CD4-positive, alpha-beta T cell treated with Interleukin-1 beta for 1 hour (primary cell): Measurements from ENCODE around the gene SOBP.

Experiments
- DNase-seq, 2 donors: peaks; one replicate each; pipeline ENCODE4 v3.0.0-alpha.2; 2020 to 2022

Gene SOBP

DNA sequence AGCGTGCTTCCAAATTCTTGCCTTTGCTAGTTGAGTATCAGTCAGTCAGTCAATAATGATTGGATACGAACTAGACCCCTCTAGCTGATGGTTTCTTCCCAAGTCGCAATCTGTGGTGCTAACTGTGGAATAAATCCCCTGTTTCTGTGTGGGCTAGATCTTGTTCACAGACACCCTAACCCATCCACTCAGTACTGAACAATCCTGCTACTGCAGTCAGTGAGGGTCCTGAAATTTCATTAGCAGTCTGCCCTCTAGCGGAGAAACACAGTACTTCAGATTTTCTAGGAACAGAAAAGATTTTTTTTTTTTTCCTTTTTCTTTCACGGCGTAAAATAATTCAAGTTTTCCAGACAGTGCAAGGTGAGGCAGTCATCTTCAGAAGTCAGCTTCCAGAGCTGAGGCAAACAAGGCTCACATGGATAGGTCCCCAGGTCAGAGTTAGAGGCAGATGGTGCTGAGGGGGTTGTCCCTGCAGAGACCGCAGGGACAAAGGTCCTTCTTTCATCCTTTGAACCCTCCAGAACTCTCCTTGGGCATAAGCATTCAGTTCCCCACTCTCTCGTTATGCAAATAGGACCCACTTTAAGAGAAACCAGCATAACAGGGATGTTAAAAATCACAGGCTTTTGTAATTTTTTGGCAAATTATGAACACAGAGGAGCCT is 214.6 kb downstream of the SOBP start:
- peak in 1 of 2 donors; percentile 51 for DNase-seq

DNA sequence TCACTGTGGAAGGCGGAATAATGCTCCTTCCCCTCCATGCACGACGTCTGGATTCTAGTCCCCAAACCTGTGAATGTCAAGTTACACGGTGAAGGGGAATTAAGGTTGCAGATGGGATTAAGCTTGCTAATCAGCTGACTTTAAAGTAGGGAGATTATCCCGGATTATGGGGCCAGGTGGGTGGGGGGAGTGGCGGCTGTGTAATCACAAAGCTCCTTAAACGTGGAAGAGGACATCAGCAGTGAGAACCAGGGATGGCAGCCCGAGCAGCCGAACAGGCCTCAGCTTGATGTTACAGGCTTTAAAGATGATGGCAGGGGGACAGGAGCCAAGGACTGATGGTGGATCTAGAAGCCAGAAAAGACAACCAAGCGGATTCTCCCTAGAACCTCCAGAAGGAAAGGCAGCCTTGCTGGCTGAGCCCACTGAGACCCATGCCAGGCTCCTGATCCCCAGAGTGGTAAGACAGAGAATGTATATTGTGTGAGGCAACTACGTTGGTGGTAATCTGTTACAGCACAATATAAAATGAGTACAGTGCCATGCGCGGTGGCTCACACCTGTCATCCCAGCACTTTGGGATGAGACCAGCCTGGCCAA is 216.7 kb downstream of the SOBP start:
- no peak for DNase-seq

DNA sequence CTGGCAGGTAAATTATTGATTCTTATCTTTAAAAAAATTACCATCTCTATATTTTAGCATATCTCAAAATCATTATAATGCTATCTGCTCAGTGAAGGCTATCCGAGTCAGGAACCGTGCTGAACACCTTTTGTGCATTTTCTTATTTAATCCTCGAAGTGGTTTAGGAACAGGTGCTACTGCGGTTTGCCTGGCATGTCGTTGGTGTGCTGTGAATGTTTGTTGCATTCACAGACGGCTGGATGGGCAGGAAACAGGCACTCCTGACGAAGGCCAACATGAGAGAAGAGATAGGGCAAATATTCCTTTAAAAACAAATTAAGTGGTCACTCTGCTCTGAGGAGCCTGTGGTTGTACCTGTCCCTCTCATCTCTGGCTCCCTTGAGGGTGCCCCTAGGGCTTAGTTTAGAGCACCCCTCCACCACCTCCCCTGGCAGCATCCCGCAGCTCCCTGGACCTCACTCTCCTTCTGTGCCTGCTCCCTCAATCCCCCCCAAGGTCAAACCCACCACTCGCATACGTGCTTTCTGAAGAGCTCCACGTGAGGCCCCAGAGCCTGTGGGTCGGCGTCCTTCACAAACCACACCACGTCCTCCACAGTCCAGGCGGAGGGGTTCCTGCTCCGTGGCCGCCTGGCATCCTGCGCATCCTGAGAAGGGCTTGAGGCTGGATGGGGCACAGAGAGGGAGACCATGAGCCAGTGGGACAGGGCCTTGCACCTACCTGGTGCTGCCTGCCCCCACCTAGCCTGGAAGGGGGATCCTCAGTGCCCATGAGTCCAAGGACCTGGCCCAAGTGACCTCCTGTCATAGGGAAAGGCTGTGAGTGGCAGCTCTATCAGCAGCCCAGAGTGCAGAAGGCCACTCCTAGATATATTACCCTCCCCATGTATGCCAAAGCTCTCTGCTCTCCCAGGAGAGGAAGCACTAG is 217.7 kb downstream of the SOBP start:
- no peak for DNase-seq

DNA sequence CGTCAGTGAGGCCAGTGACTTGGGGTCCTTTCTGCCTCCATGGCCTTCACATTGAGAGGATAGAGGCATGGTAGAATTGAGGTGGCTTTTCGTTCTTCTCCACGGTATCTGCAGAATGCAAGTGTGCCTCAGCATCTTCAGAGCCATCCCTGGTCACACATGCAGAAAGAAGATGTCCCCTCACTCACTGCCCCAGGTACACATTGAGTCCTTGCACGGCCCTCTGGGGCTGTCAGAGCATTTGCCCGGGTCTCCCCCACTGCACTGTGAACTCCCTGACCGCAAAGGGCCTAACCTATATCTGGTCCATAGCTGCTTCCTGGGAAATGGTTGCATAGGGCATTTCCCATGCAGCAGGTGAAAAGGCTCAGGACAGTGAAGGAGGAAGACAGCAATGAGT is 218.5 kb downstream of the SOBP start:
- DNase-seq = no peak

DNA sequence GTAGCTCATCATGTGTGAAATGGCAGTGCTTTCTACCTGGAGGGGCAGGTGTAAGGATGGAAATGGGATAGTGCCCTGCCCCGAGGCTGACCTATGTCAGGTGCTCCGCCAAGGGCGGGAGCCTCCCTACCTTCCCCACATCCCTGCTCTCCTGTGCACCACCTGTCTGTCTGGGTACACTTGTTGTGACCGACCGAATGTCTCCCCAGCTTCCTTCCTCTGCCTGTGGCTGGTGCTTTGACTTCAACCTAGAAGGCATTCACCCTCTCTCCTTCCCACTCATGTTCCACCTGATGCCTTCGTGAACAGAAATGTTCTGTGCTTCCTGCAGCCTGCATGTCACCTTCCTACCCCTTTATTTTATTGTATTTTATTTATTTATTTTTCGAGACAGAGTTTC is 219.4 kb downstream of the SOBP start:
- no peak for DNase-seq
